Heart right ventricle (tissue), 16 donors: ENCODE results near the gene HSPA4L. TPM values are rescaled to one million over a fixed set of nuclear protein-coding genes. Genes with fewer than 3 reads are reported as not detected.

Source experiments
- ATAC-seq, 8 donors: fragments of 200-7000 bp; cut with Tn5 transposase; one replicate each; pipeline ENCODE4 v1.9.1; 2020; ENCODE audit warnings: mild to moderate bottlenecking in 8 of 8, moderate library complexity in 8 of 8, moderate number of reproducible peaks in 1 of 8
- DNase-seq, 2 donors: peaks; one replicate each; pipeline ENCODE4 v3.0.0-alpha.2; 2020
- H3K27ac ChIP-seq, 10 donors: fragments of 200-600 bp; sonication (generic) in 2 of 10; one replicate each; pipeline versions ENCODE4 v1.5.0 to v1.8.0; 2020 to 2022; ENCODE audit warnings: mild to moderate bottlenecking in 3 of 10
- H3K27me3 ChIP-seq, 7 donors: fragments of 200-600 bp; one replicate each; pipeline ENCODE4 v1.8.0; 2021 to 2022; ENCODE audit warnings: mild to moderate bottlenecking in 2 of 7
- H3K36me3 ChIP-seq, 9 donors: fragments of 200-600 bp; sonication (generic) in 1 of 9; one replicate each; pipeline versions ENCODE4 v1.5.0 to v1.8.0; 2020 to 2022; ENCODE audit warnings: mild to moderate bottlenecking in 2 of 9
- H3K4me1 ChIP-seq, 9 donors: fragments of 200-600 bp; sonication (generic) in 1 of 9; one replicate each; pipeline versions ENCODE4 v1.5.0 to v1.8.0; 2020 to 2022; ENCODE audit warnings: mild to moderate bottlenecking in 4 of 9
- H3K4me3 ChIP-seq, 10 donors: fragments of 200-600 bp; sonication (generic) in 2 of 10; one replicate each; pipeline versions ENCODE4 v1.5.0 to v1.8.0; 2020 to 2022; ENCODE audit warnings: mild to moderate bottlenecking in 7 of 10, moderate library complexity in 2 of 10
- H3K9me3 ChIP-seq, 11 donors: fragments of 200-600 bp in 10 of 11; sonication (generic) in 2 of 11; one replicate each; pipeline versions ENCODE4 v1.5.0 to v1.8.0; 2013 to 2022; ENCODE audit warnings: mild to moderate bottlenecking in 2 of 11, control low read depth in 1 of 11, moderate library complexity in 1 of 11
- CTCF ChIP-seq, 9 donors: fragments of 200-600 bp; sonication (generic) in 2 of 9; IDR thresholded peaks; one replicate each; pipeline versions ENCODE4 v1.5.0 to v1.8.0; 2021 to 2022; ENCODE audit warnings: antibody characterized with exemption in 9 of 9, mild to moderate bottlenecking in 5 of 9, moderate library complexity in 1 of 9
- WGBS, 2 donors: extraction: QIAGEN DNeasy Blood & Tissue Kit; methylation state at CpG; one replicate each; pipeline ENCODE4 v1.1.7; 2013; ENCODE audit warnings: inconsistent platforms in 1 of 2; 5-methylcytosine and 5-hydroxymethylcytosine counted together
- intact Hi-C, 10 donors: fragments of 100-400 bp; cut with DNase I; formaldehyde crosslinking; loops; one replicate each; pipeline versions ENCODE4 v1.11.1 to v1.14.2; 2022
- polyA plus RNA-seq, 2 donors: library from polyadenylated mRNA; stranded (reverse); fragments of 200-250 nt; gene quantifications; one replicate each; pipeline ENCODE4 v1.2.3, GENCODE V29; 2013
- total RNA-seq, 10 donors: library from RNA; stranded (reverse); fragmentation: NEBNext Ultra II Directional in 3 of 10; extraction: Animal tissue kit (Norgen Biotek cat#: 25700) in 3 of 10; gene quantifications; one replicate each; pipeline versions ENCODE4 v1.2.1 to v1.2.4, GENCODE V29; 2021 to 2023
- donor health status: Arrhythmogenic right ventricular cardiomyopathy.
- donor health status: ischemic (EF 13 %, LVEDD 7.1; RV severe dilation, severe dysfunction).
- donor health status: healthy with polysubstance abuse.
- donor health status: DM: no; HTN: yes; CAD: no.
- donor health status: DM: no; HTN: no; CAD: no.
- donor health status: ischemic (EF 25% LVEDD 6.9; RV normal size, moderate dysfunction).
- donor health status: ischemic (EF 25% LVEDD 5.7; RV mildly dilated, moderate dysfunction).
- donor health status: healthy.
- donor health status: DM: yes; HTN: yes; CAD: no.
- donor health status: Ischemic cardiomyopathy.
- donor health status: ischemic (EF 35%, LVEDD 5.7; RV mildly dilated, moderate dysfunction).
- donor health status: nonischemic (EF 11% LVEDD 7.7; RV severe dilation, severe dysfunction).
- donor health status: DM: yes; HTN: yes; CAD: no.
- donor health status: PGD.
- donor health status: ischemic (EF 29% LVEDD 5.4; RV normal size, mild dysfunction).
- donor health status: nonischemic (EF 23%, LVEDD 6.1; RV moderate dilation, normal function).

HSPA4L gene
- total and polyA plus RNA-seq, 12 donors: 1.2 to 21.9 (median 11.1) TPM

- no peak for DNase-seq
Observed at GRCh38 chr4:127875791-127876190, 93.7 kb downstream of the HSPA4L start.

GRCh38 chr4:127880763-127881562 is 98.8 kb downstream of the HSPA4L start, which contains the start of gene PLK4:
Gene PLK4 (plus strand): TSS chr4:127880893. CDS start chr4:127881135, 242 bp downstream.
- peak within 1 kb of the TSS; percentile 56 to 93 (median 76) for H3K4me3 ChIP-seq
- ATAC-seq: peak; percentile 99
- H3K27ac ChIP-seq: peak within 1 kb of the TSS in 9 of 10 donors; percentile 50 to 89 (median 77)
- 0 to 1% methylated on average over 65 to 70 of the region's 70 CpGs for WGBS, 2 donors
- no peaks in the 10 kb centered on the region for H3K9me3 ChIP-seq
- TF ChIP-seq CTCF (IDR thresholded peaks at IDR 0.05): no peak
- peaks cover 0 to 20% (median 15%) of the 10 kb centered on the region in 9 donors for H3K4me1 ChIP-seq
- peaks cover 0 to 5% (median 0%) of the 10 kb centered on the region in 9 donors for H3K36me3 ChIP-seq
- no peaks in the 10 kb centered on the region for H3K27me3 ChIP-seq
- DNase-seq: peak; percentile 94
- intact Hi-C loops: loop anchor here in 3 of 10 donors (5.0 to 10.0 kb wide), 4 partner anchors 81 to 181 kb away; partner anchors contain the start of genes ABHD18 (in 1 of the 3), HSPA4L (in 1 of the 3), LARP1B (in 1 of the 3) and MFSD8 (in 1 of the 3)

More at GRCh38 chr4:127875791-127876190, 93.7 kb downstream of the HSPA4L start:
- Histone ChIP-seq H3K27ac (no peak overlapping the region), H3K27me3 (no peaks in the 10 kb centered on the region), H3K4me1 (peaks cover 0 to 21% (median 11%) of the 10 kb centered on the region in 9 donors), H3K9me3 (no peaks in the 10 kb centered on the region), H3K36me3 (peaks cover 0 to 3% (median 0%) of the 10 kb centered on the region in 9 donors), H3K4me3 (no peak overlapping the region)
- TF ChIP-seq CTCF (IDR thresholded peaks at IDR 0.05): no peak
- no peak for ATAC-seq
- intact Hi-C loops: loop anchor here in 1 of 10 donors (10.0 kb wide), 1 partner anchor 91 kb away; the partner anchor contains the start of gene HSPA4L

GRCh38 chr4:127881563-127881864 is 99.4 kb downstream of the HSPA4L start:
- ATAC-seq: peak in 2 of 8 donors; percentile 4 to 57

More at GRCh38 chr4:127881563-127881864, 99.4 kb downstream of the HSPA4L start:
- no peak for TF ChIP-seq CTCF (IDR thresholded peaks at IDR 0.05)
- DNase-seq: no peak
- Histone ChIP-seq H3K36me3 (peaks cover 0 to 9% (median 0%) of the 10 kb centered on the region in 9 donors), H3K4me1 (peaks cover 0 to 20% (median 15%) of the 10 kb centered on the region in 9 donors), H3K27me3 (no peaks in the 10 kb centered on the region), H3K4me3 (peak overlapping the region; percentile 56 to 93 (median 76)), H3K27ac (peak overlapping the region in 1 of 10 donors; percentile 84), H3K9me3 (no peaks in the 10 kb centered on the region)
- intact Hi-C loops: loop anchor here in 3 of 10 donors (5.0 to 10.0 kb wide), 4 partner anchors 81 to 181 kb away; partner anchors contain the start of genes ABHD18 (in 1 of the 3), HSPA4L (in 1 of the 3), LARP1B (in 1 of the 3) and MFSD8 (in 1 of the 3)
- 1 to 2% methylated on average over 7 of the region's 7 CpGs for WGBS, 2 donors
